T-helper 1 cell (primary cell): Measurements from ENCODE around the gene TUBB2B.
"Not testable (repeated sequence)": the region's sequence is repeated elsewhere in the genome, so short reads cannot be mapped to it uniquely, and the experiment has no call there.

ENCODE experiments used
- DNase-seq, 5 donors: peaks; one replicate each; pipeline ENCODE4 v3.0.0-alpha.2; 2012 to 2020

The TUBB2B gene

DNA sequence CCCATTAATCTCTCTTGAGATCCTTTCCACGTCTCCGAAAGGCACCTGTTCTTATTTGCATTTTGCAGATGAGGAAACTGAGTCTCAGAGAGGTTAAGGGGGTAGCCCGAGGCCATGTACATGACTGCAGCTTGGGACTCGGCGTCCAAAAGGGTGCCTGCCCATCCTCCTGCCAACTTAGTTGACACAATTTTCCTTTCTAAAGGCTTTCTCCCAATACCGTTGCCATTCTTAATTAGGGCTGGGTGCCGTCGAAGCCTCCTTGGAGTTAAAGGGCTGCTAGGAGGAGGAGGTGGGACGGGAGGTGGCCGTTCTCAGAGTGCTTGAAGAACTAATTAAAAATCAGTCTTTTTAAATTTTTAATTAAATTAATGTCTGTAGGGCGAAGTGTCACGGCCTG lies 30.7 kb upstream of the TUBB2B start:
- no peak for DNase-seq

DNA sequence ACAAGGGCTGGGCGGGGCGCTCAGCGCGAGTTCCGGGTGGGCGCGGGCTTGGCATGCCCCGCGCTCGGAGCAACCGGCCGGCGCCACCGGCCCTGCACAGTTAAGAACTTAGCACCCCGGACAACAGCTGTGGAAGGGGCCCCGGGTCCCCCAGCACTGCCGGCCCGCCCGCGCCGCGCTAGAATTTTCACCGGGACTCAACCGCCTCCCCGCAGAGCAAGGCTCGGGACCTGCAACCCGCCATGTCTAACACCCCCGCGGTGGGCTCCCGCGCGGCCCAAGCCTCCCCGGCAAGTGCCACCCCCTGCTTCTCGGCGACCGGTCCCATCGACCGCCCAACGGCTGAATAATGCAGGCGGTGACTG lies 26.1 kb upstream of the TUBB2B start:
- DNase-seq: no peak

DNA sequence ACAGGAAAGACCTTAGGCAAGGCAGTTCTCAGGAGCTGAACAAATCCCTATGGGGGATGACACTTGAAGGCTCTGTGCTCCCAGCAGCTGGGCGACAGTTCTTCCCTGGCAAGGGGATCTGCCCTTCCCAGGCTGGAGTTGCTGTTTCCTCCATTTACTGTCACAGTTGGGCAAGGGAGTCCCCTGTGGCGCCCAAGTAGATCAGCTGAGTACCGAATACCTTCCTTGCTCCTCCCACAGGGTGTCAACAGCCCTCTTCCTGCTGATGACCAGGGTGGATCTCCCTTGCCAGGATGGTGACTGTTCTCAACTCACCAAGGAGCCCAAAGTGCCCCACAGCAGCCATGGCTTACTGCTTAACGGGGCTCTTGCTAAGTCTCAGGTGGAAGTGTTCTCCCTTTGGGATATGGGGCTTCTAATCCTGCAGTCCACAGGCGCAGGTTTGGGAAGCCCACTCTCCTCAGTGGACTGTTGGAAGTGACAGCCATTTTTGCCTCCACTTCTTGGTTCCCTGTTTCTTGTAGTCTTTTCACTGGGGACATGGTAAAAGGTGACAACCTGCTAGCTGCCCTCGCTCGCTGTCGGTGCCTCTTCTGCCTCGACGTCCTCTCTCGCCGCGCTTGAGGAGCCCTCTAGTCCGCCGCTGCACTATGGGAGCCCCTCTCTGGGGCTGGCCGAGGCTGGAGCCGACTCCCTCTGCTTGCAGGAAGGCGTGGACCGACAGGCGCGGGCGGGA lies 25.6 kb upstream of the TUBB2B start:
- no peak for DNase-seq

DNA sequence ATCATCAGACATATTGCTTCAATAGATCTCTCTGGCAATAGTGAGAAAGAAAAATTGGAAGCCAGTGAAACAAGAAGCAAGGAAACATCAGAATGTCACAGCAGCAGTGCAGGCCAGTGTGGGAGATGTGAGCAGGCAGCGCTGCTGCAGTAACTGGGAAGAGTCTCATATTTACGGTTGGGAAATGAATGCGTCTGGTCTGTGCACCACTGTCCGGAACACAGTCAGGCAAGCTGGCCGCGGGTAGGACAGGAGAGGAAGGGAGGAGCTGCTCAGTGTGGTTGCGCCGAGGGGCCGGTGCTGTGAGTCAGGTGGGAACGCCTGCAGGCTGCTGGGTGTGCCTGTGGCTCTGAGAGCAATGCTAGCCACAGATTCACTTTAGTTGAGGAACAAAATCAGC lies 24.9 kb upstream of the TUBB2B start:
- DNase-seq: no peak

DNA sequence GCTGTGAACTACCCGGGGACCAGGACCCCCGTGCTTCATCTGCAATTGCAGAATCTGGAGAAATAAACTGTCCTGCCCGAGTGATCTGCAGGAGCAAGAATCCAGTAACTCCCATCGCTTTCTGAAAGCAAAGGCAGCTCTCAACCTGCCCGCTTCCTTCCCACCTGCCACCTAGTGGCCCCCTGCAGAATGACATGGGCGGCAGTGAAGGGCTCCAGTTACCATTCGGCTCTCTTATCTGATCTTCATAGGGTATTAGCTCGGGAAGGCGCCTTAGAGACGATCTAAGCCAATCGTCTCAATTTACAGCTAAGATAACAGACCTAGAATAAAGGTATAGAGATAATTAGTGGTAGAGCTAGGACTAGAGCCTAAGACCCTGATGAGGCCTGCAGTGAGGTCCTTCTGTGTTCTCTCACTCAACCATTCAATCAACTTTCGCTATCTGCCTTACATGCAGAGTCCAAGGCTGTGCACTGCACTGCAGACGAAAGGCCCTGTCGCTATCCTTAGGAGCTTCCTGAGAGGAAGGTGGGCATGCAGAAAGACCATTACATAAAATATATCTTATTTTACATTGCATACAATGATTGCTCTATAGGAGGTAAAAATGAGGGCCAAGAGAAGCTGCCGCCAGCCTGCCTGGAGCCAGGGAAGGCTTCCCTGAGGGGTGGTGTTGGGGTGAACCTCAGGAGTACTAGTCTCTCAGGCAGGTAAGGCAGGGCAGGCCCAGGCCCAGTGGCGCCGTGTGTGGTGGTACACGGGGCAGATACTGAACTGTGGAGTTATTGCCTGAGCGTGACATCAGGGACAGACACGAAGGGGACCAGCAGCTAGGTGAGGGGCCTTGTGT lies 24.2 kb upstream of the TUBB2B start:
- DNase-seq: peak; percentile 54 to 75 (median 65)

DNA sequence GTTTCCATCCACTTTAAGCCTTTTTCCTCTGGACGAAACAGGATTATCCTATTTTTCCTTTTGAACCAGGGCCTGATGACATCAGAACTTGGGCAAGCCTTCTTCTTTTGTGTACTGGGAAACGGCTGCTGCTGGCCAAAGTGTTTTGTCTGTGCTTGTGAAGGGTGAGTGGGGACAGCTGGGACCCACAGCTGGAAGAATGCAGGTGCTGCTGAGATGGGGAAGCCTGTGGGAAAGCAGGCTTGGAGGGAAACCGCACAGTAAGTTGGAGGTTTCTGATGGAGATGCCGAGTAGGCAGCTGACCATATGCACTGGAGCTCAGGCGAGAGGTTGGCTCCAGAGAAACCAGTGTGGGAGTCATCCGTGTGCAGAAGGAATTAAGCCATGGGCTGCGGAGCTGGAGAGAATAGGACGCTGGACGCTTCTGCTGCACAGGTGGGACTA lies 22.8 kb upstream of the TUBB2B start:
- DNase-seq: no peak

DNA sequence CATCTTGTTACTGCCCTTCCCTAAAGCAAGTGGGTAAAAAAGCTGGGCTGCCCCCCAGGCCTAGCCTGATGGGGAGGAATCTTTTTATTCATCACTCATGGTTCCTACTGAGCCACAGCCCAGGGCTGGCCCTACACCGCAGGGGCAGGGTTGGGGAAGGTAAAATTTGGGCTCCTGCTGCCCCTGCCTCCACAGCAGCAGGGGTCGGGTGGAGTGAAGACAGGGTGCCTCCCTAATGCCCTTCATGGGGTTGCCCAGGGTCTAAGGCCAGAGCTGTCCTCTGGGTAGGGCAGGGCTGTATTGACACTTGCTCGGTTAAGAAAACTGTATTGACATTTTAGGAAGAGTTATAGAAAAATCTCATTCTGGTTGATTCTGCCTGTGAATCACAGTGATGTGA lies 22.4 kb upstream of the TUBB2B start:
- no peak for DNase-seq

DNA sequence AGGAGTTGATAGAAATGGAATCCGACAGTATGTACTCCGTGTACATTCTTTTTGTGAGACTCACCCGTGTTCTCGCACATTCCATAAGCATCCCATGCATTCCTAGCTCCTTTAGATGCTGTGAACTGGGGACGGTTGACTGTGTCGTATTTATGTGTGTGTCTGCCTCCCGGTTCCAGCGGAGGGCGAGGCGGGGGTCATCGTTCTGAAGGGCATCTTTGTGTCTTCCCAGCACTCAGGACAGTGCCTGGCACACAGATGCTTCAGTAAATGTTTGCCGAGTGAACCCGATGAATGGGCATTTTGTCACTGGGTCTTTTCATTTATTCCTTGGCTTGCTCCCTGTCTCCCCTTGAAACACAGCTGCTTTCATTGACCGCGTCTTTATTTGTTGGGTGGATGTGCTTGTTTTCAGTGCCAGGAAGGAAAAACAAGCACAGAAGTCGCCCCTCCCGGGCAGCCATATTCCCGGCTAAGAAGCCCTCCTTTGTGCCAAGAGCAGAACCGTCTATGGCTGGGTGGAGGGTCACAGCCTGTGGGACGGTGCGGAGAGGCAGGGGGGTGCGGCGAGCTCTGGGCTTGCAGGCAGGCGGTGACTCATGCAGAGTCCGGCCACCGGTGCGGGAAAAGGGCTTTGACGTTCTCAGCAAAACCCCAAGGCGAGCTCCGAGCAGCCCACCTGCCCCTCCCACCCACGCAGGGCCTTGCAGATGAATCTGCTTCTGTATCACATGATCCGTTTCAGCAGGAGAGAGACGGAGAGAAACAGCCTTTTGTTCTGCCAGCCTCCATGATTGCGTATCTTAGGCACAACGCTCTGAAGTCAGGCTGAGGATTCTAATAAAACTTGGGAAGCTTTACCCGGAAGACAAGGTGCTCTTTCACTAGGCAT lies 20.0 kb upstream of the TUBB2B start:
- DNase-seq: no peak

DNA sequence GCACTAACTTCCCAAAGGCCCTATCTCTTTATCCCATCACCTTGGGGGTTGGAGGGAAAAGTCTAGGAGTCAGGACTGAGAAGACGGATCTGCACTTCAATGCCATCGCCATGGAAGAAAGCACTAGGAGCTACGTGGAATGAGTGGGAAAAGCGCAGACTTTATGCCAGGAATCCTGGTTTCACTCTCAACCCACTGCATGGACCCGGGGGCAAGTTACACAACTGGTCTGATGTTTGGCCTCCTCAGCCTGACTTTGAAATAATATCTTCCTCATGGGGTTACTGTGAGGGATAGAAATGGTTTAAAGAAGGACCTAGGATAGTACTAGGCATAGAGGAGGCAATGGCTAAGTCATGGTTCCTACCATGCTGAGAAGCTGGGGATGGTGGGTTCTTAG lies 17.8 kb upstream of the TUBB2B start:
- DNase-seq: no peak

DNA sequence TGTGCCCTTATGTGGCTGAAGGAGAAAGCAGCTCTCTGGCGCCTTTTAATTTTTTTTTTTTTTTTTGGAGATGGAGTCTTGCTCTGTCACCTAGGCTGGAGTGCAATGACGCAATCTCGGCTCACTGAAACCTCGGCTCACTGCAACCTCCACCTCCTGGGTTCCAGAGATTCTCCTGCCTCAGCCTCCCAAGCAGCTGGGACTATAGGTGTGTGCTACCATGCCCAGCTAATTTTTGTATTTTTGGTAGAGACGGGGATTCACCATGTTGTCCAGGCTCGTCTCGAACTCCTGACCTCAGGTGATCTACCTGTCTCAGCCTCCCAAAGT lies 17.3 kb upstream of the TUBB2B start:
- DNase-seq: not testable (repeated sequence)

DNA sequence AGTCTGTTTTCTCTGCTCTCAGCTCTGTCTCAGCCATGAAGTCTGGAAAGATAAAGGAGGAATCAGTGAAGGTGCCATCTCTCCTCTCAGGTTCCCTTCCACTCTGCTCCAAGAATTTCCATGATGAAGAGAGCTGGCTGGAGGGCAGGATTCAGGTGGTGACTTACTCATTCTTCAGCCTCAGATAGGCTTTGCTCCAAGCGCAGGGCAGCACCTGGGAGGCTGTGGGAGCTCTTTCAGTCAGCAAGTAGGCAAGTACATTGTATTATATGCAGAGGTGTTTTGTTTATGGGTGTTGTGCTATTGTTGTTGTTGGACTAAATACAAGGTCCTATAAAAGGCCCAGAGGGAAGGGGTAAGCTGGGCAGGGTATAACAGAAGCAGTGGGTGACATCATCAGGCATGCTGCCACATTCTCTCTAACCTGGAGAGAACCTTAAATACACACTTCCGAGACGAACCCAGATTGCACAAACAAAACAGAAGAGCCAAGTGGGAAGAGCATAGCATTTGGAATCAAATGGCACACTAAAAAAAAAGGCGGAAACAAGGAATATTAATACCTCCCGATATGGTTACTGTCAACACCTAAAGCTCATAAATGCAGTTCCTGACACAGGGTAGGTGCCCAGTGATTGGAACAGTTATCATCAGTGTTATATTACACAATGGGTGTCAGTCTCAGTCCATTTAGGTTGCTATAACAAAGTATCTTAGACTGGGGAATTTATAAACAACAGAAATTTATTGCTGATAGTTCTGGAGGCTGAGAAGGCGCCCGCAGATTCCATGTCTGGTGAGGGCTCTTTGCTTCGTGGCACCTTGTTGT lies 16.8 kb upstream of the TUBB2B start:
- no peak for DNase-seq

DNA sequence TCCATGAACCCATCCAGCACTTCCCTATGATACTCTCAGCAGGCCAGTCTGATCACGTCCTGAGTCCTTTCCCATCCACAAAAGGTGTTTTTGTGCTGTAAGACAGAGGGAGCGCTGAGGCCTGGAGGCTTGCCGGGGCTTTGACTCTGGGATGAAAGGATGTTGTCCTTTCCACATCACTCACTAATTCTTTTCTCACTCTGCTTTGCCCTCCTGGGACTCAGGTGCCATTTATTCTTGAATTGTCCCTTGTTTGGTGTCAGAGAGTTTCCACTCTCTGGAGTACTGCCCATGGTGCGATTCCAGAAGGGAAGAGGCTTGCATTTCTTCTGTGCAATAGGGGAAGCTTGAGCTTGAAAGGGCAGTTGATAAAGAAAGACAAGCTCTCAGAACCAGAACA lies 15.3 kb upstream of the TUBB2B start:
- DNase-seq: no peak

DNA sequence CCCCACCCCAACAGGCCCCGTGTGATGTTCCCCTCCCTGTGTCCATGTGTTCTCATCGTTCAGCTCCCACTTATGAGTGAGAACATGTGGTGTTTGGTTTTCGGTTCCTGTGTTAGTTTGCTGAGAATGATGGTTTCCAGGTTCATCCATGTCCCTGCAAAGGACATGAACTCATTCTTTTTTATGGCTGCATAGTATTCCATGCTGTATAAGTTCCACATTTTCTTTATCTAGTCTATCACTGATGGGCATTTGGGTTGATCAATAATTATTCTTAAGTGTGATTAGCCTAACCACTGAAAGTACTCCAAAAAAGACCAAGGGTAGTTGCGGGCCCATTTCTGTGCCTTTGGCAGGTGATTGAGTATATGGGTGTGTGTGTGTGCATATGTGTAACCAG lies 14.3 kb upstream of the TUBB2B start:
- not testable (repeated sequence) for DNase-seq

DNA sequence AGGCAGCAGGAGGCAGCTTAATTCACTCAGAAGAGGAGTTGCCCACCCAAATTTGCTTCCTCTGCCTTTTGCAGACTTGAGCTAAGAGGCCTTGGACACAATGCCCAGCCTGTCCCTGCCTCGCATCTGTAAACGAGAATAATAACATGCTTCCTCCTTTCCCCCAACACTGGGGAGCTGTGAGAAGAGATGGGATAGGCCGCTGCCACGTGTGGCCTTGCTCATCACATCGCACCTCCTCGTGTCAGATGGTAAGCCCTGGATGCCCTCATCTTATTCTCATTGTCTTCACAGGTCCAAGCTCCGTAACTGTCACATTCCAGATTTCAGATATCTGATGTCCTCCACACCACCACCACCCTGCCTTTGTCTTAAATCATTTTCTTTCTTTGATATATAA lies 13.1 kb upstream of the TUBB2B start:
- no peak for DNase-seq

DNA sequence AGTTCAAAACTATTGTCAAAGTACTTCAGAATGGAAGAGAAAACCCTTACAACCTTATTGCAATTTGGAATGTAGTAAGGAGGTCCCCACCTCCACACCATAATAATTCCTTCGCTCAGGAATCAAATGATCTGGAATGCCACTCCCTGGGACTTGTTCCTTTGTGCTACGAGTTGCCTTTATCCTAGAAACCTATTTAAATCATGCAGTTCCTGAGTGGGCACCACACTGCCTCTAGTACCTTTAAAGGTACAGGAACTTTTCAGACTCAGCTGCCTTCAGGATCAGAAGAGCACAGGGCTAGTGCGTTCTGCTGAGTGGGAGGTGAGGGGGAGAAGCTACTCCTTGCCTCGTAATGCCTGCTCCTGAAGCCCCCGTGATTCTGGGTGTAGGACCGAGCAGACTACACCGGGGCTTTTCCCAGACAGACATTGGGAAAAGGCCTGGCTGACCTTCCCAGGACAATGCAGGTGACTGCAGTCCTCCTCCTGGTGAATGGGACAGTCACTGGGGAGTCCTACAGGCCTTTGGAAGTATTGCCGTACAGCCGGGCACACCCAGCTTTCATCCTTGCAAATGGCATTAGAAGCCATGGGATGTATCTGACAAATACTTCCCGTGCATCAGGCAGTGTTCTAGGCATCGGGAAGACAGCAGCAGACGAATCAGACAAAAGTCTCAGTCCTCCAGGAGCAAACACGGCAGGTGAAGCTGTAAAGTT lies 11.8 kb upstream of the TUBB2B start:
- DNase-seq: no peak

DNA sequence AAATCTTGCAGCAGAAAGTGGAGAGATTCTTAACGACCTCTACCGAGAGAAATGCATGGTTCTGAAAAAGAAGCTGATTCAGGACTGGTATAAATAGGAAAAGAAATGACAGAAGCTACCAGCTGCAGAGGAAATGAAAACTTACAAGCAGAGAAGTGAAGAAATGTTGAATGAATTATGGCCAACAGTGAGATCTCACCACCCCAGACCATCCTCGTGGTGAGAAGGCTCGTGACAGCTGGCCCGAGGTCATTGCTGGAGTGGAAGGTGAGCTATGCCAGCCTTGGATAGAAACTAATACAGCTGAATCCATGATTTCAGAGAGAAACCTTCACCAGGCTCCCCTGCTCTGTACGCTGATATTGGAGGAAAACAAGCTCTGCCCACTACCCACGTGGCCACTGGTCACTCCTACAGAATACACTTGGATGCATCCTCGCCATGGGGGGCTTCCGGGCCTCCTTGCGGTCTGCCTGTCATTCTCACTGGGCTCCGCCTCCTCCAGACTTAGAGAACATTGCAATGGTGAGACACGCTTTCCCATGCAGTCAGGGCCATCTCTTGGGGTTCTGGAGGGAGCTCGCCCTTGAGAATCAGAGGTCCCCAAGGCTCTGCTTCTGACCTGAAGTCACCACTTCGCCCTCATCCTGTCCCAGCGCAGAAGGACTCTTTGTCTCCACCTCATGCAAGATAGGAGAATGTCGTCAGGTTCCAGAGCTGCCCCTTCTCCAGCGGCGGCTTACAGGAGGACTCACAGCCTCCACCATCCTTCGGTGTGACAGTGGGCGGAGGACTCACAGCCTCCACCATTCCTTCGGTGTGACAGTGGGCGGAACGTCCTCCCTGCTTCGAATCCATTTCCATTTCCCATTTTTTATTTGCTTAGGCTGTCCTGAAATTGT lies 10.6 kb upstream of the TUBB2B start:
- DNase-seq: no peak

DNA sequence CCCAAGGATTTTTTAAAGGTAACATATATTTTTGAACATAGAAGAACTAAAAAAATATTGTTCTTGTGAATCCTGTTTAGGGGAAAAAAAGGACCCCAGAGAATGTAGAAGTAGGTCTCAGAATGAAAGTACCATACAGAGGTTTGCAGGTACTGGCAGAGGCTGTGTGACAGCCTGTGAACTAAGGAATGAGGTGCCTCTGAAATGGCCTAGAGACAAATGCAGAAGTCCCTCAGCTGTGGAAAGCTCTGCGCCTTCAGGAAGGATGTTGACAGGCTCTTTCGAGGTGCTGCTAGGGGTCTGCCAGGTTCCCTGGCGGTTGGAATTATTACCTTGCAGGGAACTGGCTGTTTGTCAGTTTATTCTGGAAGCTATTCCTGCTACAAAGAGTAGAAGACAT lies 8.6 kb upstream of the TUBB2B start:
- DNase-seq: no peak

DNA sequence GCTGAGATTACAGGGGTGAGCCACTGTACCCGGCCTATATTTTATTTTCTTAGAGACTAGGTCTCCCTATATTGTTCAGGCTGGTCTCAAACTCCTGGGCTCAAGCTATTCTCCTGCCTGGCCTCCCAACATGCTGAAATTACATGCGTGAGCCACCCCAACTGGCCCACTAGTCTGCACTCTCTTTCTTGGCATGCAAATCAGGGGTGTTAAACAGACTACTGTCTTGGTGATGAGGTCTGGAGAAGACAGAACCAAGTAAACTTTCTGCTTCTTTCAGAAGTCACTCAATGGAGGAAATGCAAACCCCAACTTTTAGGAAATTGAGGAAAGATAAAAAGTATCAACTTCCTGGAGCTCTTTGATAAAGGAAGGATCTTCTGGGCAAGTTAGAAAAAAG lies 8.0 kb upstream of the TUBB2B start:
- no peak for DNase-seq

DNA sequence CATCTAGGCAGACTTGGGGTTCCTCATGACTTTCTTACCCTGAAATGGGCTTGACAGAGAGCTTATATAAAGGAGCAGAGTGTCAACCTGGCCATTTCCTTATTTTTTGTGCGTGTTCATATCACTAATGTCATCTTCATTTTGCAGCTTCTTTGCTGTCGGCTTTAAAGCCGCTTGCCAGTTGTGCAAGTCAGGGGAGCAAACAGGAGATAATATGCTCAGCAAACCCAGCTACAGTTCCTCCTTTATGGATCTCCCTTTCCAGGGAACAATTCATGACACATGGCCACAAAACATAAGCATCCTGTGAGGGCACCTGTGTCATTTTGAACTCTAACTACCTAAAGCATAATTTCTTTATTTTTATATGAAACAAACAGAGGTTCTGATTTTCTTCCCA lies 6.5 kb upstream of the TUBB2B start:
- no peak for DNase-seq

DNA sequence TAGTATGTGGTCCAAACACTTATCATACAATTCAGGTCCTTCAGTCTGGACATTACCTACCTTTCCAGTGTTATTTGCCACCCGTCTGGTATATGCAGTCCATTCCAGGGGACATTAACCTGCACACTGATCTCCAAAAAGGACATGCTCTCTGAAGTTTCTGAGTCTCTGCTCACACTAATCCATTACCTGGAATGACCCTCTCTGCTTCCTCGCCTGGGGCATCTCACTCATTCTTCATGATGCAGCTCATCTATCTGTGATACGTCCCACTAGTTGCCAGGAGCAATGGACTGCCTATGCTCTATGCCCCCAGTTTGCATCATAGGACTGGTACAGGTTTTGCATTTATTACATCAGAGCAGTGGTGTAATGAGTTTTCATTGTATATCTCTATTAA lies 5.9 kb upstream of the TUBB2B start:
- DNase-seq: no peak
